Neural progenitor cell (in vitro differentiated cells): ENCODE measurements around the gene FRY.

Experiments
- EZH2phosphoT487 ChIP-seq: fragments of 200-600 bp; sonication (generic); IDR thresholded peaks from 2 replicates; pipeline ENCODE4 v1.6.1; 2017; ENCODE audit warnings: antibody characterized with exemption
- TF ChIP-seq, protein P1 (sequence below): fragments of 200-600 bp; sonication (generic); IDR thresholded peaks from 2 replicates; pipeline ENCODE4 v1.5.1; 2017; ENCODE audit warnings: antibody characterized with exemption, mild to moderate bottlenecking

DNA sequence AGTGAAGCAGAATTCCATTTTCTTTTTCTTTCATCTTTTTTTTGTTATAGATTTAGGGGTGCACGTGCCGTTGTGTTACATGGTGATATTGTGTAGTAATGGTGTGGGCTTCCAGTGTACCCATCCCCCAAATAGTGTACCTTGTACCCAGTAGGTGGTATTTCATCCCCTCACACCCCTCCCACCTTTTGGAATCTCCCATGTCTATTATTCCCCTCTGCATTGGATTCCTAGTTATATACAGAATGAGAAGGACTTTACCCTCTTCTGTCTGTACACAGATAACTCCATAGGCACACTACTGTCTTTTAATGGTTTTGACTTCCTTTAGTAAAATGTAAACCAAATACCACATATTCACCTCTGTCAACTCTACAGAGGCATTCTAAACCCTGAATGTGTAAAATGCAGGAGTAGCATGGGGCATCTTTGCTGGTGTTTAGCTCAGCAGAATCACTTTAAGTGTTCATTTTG lies 28.0 kb downstream of the FRY start:
- TF ChIP-seq, protein P1, sequence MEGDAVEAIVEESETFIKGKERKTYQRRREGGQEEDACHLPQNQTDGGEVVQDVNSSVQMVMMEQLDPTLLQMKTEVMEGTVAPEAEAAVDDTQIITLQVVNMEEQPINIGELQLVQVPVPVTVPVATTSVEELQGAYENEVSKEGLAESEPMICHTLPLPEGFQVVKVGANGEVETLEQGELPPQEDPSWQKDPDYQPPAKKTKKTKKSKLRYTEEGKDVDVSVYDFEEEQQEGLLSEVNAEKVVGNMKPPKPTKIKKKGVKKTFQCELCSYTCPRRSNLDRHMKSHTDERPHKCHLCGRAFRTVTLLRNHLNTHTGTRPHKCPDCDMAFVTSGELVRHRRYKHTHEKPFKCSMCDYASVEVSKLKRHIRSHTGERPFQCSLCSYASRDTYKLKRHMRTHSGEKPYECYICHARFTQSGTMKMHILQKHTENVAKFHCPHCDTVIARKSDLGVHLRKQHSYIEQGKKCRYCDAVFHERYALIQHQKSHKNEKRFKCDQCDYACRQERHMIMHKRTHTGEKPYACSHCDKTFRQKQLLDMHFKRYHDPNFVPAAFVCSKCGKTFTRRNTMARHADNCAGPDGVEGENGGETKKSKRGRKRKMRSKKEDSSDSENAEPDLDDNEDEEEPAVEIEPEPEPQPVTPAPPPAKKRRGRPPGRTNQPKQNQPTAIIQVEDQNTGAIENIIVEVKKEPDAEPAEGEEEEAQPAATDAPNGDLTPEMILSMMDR, result no peak
- TF ChIP-seq EZH2phosphoT487, result no peak
